ENCODE results near the gene GXYLT2. TPM values are rescaled to one million over a fixed set of nuclear protein-coding genes. Genes with fewer than 3 reads are reported as not detected.

Gene GXYLT2
- total and polyA plus RNA-seq, 2 of the 13 experiments (the other 11 are each of a cell fraction or from before 2014, with no cell fraction given) = 4.3 to 6.9 TPM

- TF ChIP-seq ZNF609 (CRISPR knock-in tag; IDR thresholded peaks at IDR 0.05; ENCODE audit: borderline replicate concordance) = 0 out of 2 replicates have a peak, but pooled peaks have one; percentile 20
- TF ChIP-seq HMGA1 (CRISPR knock-in tag; conservative IDR thresholded peaks at IDR 0.05) = no peak
- no peak for TF ChIP-seq ZNF660 (CRISPR knock-in tag; IDR thresholded peaks at IDR 0.05; ENCODE audit: borderline replicate concordance, low read depth)
These were observed 76.8 kb downstream of the GXYLT2 start (continued) for GRCh38 chr3:72964633-72965032.

DNA sequence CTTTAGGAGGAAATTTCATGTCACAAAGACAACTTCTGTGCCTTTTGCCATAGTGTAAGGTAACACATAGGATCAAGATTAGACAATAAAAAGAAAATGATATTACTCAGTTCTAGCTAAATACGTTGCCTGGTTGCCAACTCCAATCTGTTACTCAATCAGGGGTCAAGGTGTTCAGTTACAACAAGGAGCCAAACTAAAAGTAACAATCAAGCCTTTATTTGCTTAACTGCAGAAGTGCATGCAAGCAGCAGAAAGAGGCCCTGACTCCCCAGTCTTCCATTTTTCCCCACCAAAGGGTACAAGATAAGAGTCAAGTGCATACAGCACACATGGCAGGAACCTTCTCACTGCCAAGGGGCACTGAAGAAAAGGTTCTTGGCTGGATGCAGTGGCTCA is 80.4 kb downstream of the GXYLT2 start:
- peak; percentile 36 for FAIRE-seq
- Histone ChIP-seq H3K4me1 (ENCODE audit: insufficient read depth, low read length) (peaks cover 88% of the 10 kb centered on the region), H4K20me1 (ENCODE audit: insufficient read depth, low read length) (no peaks in the 10 kb centered on the region), H3K4me3 (replicated peaks in 1 of 3; ENCODE audit: insufficient read depth in 1 of 3, low read depth in 2 of 3, low read length in 3 of 3) (no peak overlapping the region), H3K27ac (ENCODE audit: extremely low read length, insufficient read depth, low read length) (peak overlapping the region; percentile 69), H3K4me2 (ENCODE audit: low read depth, low read length) (peak overlapping the region; percentile 60; the same call in 1 of the 2 replicates), H3K9me3 (ENCODE audit: low read length) (no peaks in the 10 kb centered on the region), H2AFZ (ENCODE audit: low read length) (no peak overlapping the region), H3K9ac (ENCODE audit: insufficient read depth, low read depth, low read length) (no peak overlapping the region), H3K36me3 (replicated peaks in 1 of 2; ENCODE audit: control insufficient read depth in 1 of 2, insufficient read depth in 2 of 2, low read length in 2 of 2) (no peaks in the 10 kb centered on the region), H3K79me2 (ENCODE audit: insufficient read depth, low read length) (no peaks in the 10 kb centered on the region), H3K27me3 (ENCODE audit: control insufficient read depth in 1 of 2, insufficient read depth in 2 of 2, low read length in 2 of 2) (no peaks in the 10 kb centered on the region)
- BruUV-seq (replicated peaks) = no TSS peak
- POLR2A ChIA-PET = interaction anchor here (1.0 to 1.2 kb wide), 2 partner anchors 15 to 29 kb away, joined by 4 to 6 read pairs; no protein-coding TSS in a partner anchor
- in situ Hi-C loops (cut with HindIII; ENCODE audit: extremely low pct_ligation_motif_present, low pct_unique_long_range_greater_than_20kb) = no loop called here
- no peak for ATAC-seq
- WGBS (ENCODE audit: low lambda C conversion rate) = 12% methylated on average over 1 of the region's 1 CpG
- CTCF ChIA-PET (ENCODE audit: low intra/inter-chr PET ratio, low total read pairs) = no interaction called here
- peak; percentile 58 for DNase-seq (ENCODE audit: low spot score)
- intact Hi-C loops (cut with micrococcal nuclease; ENCODE audit: unreplicated experiment) = no loop called here
- TF ChIP-seq NR2F1 (CRISPR knock-in tag; IDR thresholded peaks at IDR 0.05) (0 out of 4 replicates have a peak, but pooled peaks of 1 of the 2 experiments have one; percentile 13), FOXA3 (CRISPR knock-in tag; IDR thresholded peaks at IDR 0.05) (peak; percentile 50; the same call in 1 of the 2 replicates), SOX13 (IDR thresholded peaks at IDR 0.05) (no peak), SOX13 (CRISPR knock-in tag; conservative IDR thresholded peaks at IDR 0.05 in 1 of 2, IDR thresholded peaks at IDR 0.05 in 1 of 2) (peak in 1 of 2 experiments; percentile 70; a peak in 2 of 4 replicates), SALL2 (CRISPR knock-in tag; IDR thresholded peaks at IDR 0.05) (0 out of 2 replicates have a peak, but pooled peaks have one; percentile 31), SALL1 (CRISPR knock-in tag; IDR thresholded peaks at IDR 0.05) (0 out of 2 replicates have a peak, but pooled peaks have one; percentile 7), GATAD2A (CRISPR knock-in tag; IDR thresholded peaks at IDR 0.05) (peak; percentile 65), SIX1 (CRISPR knock-in tag; IDR thresholded peaks at IDR 0.05; ENCODE audit: borderline replicate concordance) (peak; percentile 64; the same call in 1 of the 2 replicates), FOXP1 (IDR thresholded peaks at IDR 0.05) (no peak), FOXP1 (CRISPR knock-in tag; IDR thresholded peaks at IDR 0.05) (0 out of 2 replicates have a peak, but pooled peaks have one; percentile 15), ATF4 (CRISPR knock-in tag; IDR thresholded peaks at IDR 0.05) (0 out of 4 replicates have a peak, but pooled peaks of 1 of the 2 experiments have one; percentile 19), ZBTB39 (CRISPR knock-in tag; IDR thresholded peaks at IDR 0.05) (0 out of 2 replicates have a peak, but pooled peaks have one; percentile 1), RCOR2 (CRISPR knock-in tag; IDR thresholded peaks at IDR 0.05) (peak; percentile 16; the same call in 1 of the 2 replicates)

All from HepG2 (cell line).